Endothelial cell of umbilical vein (primary cell): Measurements from ENCODE around the gene C22orf39. TPM values are rescaled to one million over a fixed set of nuclear protein-coding genes. Genes with fewer than 3 reads are reported as not detected.

Source experiments
- BruUV-seq: library from RNA; stranded (reverse); fragments of 400-500 nt; replicated peaks from 2 replicates; lab custom pipeline; 2021; lab: Mats Ljungman, UMichigan
- CTCF ChIA-PET: fragments of 300-600, 350-600 bp; sonication (Branson Sonifier 250); formaldehyde crosslinking; loops from one replicate; lab custom pipeline; 2021; ENCODE audit warnings: antibody characterized with exemption, inconsistent platforms; lab: Charles Lee
- POLR2A ChIA-PET: fragments of 300-600, 350-600 bp; sonication (Branson Sonifier 250); formaldehyde crosslinking; loops from one replicate; lab custom pipeline; 2021; ENCODE audit warnings: antibody characterized with exemption, inconsistent platforms; lab: Charles Lee
- DNase-seq: peaks from one replicate; pipeline ENCODE4 v3.0.0-alpha.2; 2011; ENCODE audit warnings: low read depth, low spot score
- FAIRE-seq: peaks from 2 replicates; lab custom pipeline; 2011; peaks lifted over from hg19 to GRCh38; lab: Jason Lieb, UNC
- H2AFZ ChIP-seq: 2 replicates; pipeline ENCODE4 v1.6.0; 2012; ENCODE audit warnings: low read depth, low read length, control low read depth, inconsistent platforms
- H3K27ac ChIP-seq: 2 replicates; pipeline ENCODE4 v1.5.1; 2011; ENCODE audit warnings: low read depth, mild to moderate bottlenecking, control low read depth, low read length, moderate library complexity; ENCODE audit not compliant: insufficient read depth
- H3K27me3 ChIP-seq, 2 experiments: 2 replicates each; pipeline versions ENCODE4 v1.6.0 to v1.6.1; 2011; ENCODE audit warnings: low read length in 2 of 2, mixed read lengths in 1 of 2; ENCODE audit not compliant: control insufficient read depth in 2 of 2, insufficient read depth in 2 of 2
- H3K36me3 ChIP-seq, 2 experiments: 2 replicates in 1 of 2; 3 replicates in 1 of 2; pipeline ENCODE4 v1.5.1; 2011; ENCODE audit warnings: low read length in 2 of 2, mild to moderate bottlenecking in 1 of 2, moderate library complexity in 1 of 2; ENCODE audit not compliant: control insufficient read depth in 2 of 2, insufficient read depth in 2 of 2; ENCODE audit errors: extremely low read depth in 1 of 2
- H3K4me1 ChIP-seq: 3 replicates; pipeline ENCODE4 v1.5.1; 2011; ENCODE audit warnings: mild to moderate bottlenecking, low read length; ENCODE audit not compliant: control insufficient read depth, insufficient read depth; ENCODE audit errors: extremely low read depth
- H3K4me2 ChIP-seq: 2 replicates; pipeline ENCODE4 v1.6.1; 2011; ENCODE audit warnings: low read length, control low read depth, mixed read lengths; ENCODE audit not compliant: insufficient read depth
- H3K4me3 ChIP-seq, 3 experiments: fragments of 200-600 bp in 1 of 3; sonication (generic), shearing (Covaris generic) in 1 of 3; replicated peaks in 1 of 3; 2 replicates each; pipeline ENCODE4 v1.5.1; 2011 to 2016; ENCODE audit warnings: control low read depth in 3 of 3, low read length in 3 of 3, mild to moderate bottlenecking in 2 of 3, inconsistent platforms in 1 of 3, low read depth in 1 of 3, moderate library complexity in 1 of 3; ENCODE audit not compliant: insufficient read depth in 1 of 3
- H3K79me2 ChIP-seq: 2 replicates; pipeline ENCODE4 v1.6.0; 2012; ENCODE audit warnings: low read length, inconsistent platforms; ENCODE audit not compliant: control insufficient read depth, insufficient read depth
- H3K9ac ChIP-seq: replicated peaks from 2 replicates; pipeline ENCODE3; 2011; ENCODE audit warnings: low read length, control low read depth; ENCODE audit not compliant: insufficient read depth; ENCODE audit errors: extremely low read depth
- H3K9me1 ChIP-seq: replicated peaks from 3 replicates; pipeline ENCODE4 v1.6.0; 2011; ENCODE audit warnings: mild to moderate bottlenecking, low read length; ENCODE audit not compliant: control insufficient read depth, insufficient read depth; ENCODE audit errors: extremely low read depth
- H3K9me3 ChIP-seq: replicated peaks from 2 replicates; pipeline ENCODE4 v1.5.1; 2012; ENCODE audit warnings: low read length, inconsistent platforms; ENCODE audit not compliant: control insufficient read depth, insufficient read depth
- H4K20me1 ChIP-seq: replicated peaks from 2 replicates; pipeline ENCODE3; 2011; ENCODE audit warnings: mild to moderate bottlenecking, low read length; ENCODE audit not compliant: control insufficient read depth, insufficient read depth; ENCODE audit errors: extremely low read depth
- EZH2 ChIP-seq: IDR thresholded peaks from 2 replicates; pipeline ENCODE4 v1.6.1; 2012; ENCODE audit warnings: borderline replicate concordance, low read depth, mild to moderate bottlenecking, moderate library complexity, low read length, inconsistent platforms; ENCODE audit not compliant: severe bottlenecking
- FOS ChIP-seq: IDR thresholded peaks from 2 replicates; pipeline ENCODE4 v1.6.1; 2011; ENCODE audit warnings: mild to moderate bottlenecking, low read length, moderate library complexity, borderline replicate concordance; ENCODE audit not compliant: insufficient read depth
- GATA2 ChIP-seq: IDR thresholded peaks from 2 replicates; pipeline ENCODE4 v1.7.0; 2011; ENCODE audit warnings: low read depth, mild to moderate bottlenecking, moderate library complexity, mixed read lengths, low read length; ENCODE audit not compliant: insufficient read length, insufficient read depth
- JUN ChIP-seq: IDR thresholded peaks from 2 replicates; pipeline ENCODE4 v1.6.1; 2011; ENCODE audit warnings: borderline replicate concordance, low read depth; ENCODE audit not compliant: insufficient read length, insufficient read depth
- MYC ChIP-seq: IDR thresholded peaks from one replicate; pipeline ENCODE4 v1.6.1; 2011; ENCODE audit warnings: mild to moderate bottlenecking, low read depth, low read length
- POLR2A ChIP-seq: IDR thresholded peaks from 2 replicates; pipeline ENCODE4 v1.6.1; 2012; ENCODE audit warnings: low read depth, mild to moderate bottlenecking, control low read depth, low read length
- POLR2AphosphoS5 ChIP-seq: IDR thresholded peaks from 2 replicates; pipeline ENCODE4 v1.6.1; 2012; ENCODE audit warnings: low read depth, mild to moderate bottlenecking, control low read depth, low read length, moderate library complexity; ENCODE audit not compliant: insufficient read depth
- dilution Hi-C: fragments of 300-500 bp; cut with MboI; formaldehyde crosslinking; loops from one replicate; pipeline ENCODE4 v1.15.0; 2019; ENCODE audit warnings: low sequenced_read_pairs; ENCODE audit not compliant: extremely low pct_ligation_motif_present
- intact Hi-C: fragments of 100-400 bp; cut with micrococcal nuclease; formaldehyde crosslinking; loops from one replicate; pipeline ENCODE4 v1.10.0; 2022
- polyA plus RNA-seq, 4 experiments: library from polyadenylated mRNA; depleted of rRNA in 3 of 4; stranded (reverse) in 3 of 4; unstranded in 1 of 4; fragments of >200 nt; gene quantifications; 2 replicates each; pipeline versions ENCODE4 v1.2.1 to v1.2.3, GENCODE V29; 2011 to 2012; ENCODE audit warnings: missing spikeins in 1 of 4
- total RNA-seq: library from RNA; stranded (reverse); gene quantifications from 2 replicates; pipeline ENCODE4 v1.2.3, GENCODE V29; 2021
- TF ChIP-seq, protein P1 (sequence below): IDR thresholded peaks from 2 replicates; pipeline ENCODE4 v1.6.1; 2011; ENCODE audit not compliant: insufficient read depth, insufficient read length
- TF ChIP-seq, protein P2 (sequence below), 2 donors: IDR thresholded peaks; 1 replicate in 1 of 2; 2 replicates in 1 of 2; pipeline ENCODE4 v1.5.1; 2011; ENCODE audit warnings: low read length in 2 of 2, mild to moderate bottlenecking in 2 of 2, moderate library complexity in 2 of 2, control low read depth in 1 of 2, inconsistent platforms in 1 of 2, low read depth in 1 of 2; ENCODE audit not compliant: insufficient read depth in 1 of 2; ENCODE audit errors: extremely low read depth in 1 of 2

Gene C22orf39
- total and polyA plus RNA-seq, 2 donors (not counting 3 experiments of a cell fraction or from before 2014, with no cell fraction given): 26.1 to 28.0 TPM

DNA sequence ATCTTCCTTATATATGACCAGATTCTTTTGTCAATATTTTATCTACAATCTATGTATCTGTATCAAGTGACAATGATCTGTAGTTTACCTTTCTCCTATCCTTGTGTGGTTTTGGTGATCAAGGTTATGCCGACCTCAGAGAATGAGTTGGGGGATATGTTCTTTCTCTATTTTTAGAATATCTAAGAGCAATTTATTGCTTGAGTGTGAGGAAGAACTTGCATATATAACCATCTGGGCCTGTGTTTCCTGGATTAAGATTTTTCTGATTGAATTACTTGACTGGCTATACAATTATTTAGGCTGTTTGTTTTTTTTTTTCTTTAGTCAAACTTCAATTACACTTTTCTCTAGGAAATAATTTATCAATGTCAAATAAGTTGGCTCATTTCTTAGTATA lies 14.0 kb upstream of the C22orf39 start:
- DNase-seq (no peak), FAIRE-seq (no peak)
- dilution Hi-C loops: no loop called here
- Histone ChIP-seq H3K4me1 (no peaks in the 10 kb centered on the region), H3K79me2 (no peaks in the 10 kb centered on the region), H3K4me2 (no peak overlapping the region), H4K20me1 (no peaks in the 10 kb centered on the region), H3K9me3 (no peaks in the 10 kb centered on the region), H3K36me3 (peaks cover 17 to 34% of the 10 kb centered on the region in 2 experiments), H3K4me3 (no peak overlapping the region), H3K9ac (no peak overlapping the region), H3K27me3 (no peaks in the 10 kb centered on the region), H2AFZ (no peak overlapping the region), H3K9me1 (no peaks in the 10 kb centered on the region), H3K27ac (no peak overlapping the region)
- ChIA-PET CTCF (interaction anchor here (1.9 to 2.5 kb wide), 2 partner anchors 12 to 169 kb away, joined by 7 to 13 read pairs; no protein-coding TSS in a partner anchor), POLR2A (interaction anchor here (0.6 kb wide), 1 partner anchor 155 kb away, joined by 4 read pairs; no protein-coding TSS in a partner anchor)
- no TSS peak for BruUV-seq
- TF ChIP-seq POLR2A: no peak
- intact Hi-C loops: no loop called here

DNA sequence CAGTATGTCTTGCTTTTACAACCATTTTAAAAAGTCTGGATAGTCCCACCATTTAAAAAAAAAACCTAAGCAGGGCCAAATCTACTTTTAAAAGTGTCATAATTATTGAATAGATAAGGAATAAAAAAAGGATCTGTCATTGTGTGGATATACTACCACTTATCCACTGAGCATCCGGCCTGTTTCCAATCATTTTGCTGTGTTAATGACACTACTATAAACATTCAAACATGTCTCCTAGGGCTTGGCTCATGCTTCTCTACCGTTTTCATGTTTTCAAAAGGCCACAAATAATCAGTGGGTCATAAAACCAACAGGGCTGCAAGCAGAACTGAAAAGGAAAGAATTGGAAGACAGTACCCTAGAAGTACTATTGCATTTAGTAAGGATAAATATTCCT lies 12.5 kb upstream of the C22orf39 start:
- no peak overlapping the region for H2AFZ ChIP-seq
- ChIA-PET POLR2A (no interaction called here), CTCF (no interaction called here)
- no peaks in the 10 kb centered on the region for H3K27me3 ChIP-seq
- intact Hi-C loops (no loop called here), dilution Hi-C loops (no loop called here)
- FAIRE-seq: no peak
- BruUV-seq: no TSS peak
- H3K27ac ChIP-seq: no peak overlapping the region
- no peaks in the 10 kb centered on the region for H4K20me1 ChIP-seq
- H3K4me3 ChIP-seq: no peak overlapping the region
- H3K4me1 ChIP-seq: peaks cover 12% of the 10 kb centered on the region
- TF ChIP-seq EZH2 (no peak), MYC (no peak), GATA2 (no peak), POLR2AphosphoS5 (no peak), POLR2A (no peak), FOS (no peak), JUN (no peak)
- TF ChIP-seq, protein P1, sequence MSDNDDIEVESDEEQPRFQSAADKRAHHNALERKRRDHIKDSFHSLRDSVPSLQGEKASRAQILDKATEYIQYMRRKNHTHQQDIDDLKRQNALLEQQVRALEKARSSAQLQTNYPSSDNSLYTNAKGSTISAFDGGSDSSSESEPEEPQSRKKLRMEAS: no peak
- TF ChIP-seq, protein P2, sequence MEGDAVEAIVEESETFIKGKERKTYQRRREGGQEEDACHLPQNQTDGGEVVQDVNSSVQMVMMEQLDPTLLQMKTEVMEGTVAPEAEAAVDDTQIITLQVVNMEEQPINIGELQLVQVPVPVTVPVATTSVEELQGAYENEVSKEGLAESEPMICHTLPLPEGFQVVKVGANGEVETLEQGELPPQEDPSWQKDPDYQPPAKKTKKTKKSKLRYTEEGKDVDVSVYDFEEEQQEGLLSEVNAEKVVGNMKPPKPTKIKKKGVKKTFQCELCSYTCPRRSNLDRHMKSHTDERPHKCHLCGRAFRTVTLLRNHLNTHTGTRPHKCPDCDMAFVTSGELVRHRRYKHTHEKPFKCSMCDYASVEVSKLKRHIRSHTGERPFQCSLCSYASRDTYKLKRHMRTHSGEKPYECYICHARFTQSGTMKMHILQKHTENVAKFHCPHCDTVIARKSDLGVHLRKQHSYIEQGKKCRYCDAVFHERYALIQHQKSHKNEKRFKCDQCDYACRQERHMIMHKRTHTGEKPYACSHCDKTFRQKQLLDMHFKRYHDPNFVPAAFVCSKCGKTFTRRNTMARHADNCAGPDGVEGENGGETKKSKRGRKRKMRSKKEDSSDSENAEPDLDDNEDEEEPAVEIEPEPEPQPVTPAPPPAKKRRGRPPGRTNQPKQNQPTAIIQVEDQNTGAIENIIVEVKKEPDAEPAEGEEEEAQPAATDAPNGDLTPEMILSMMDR (IDR thresholded peaks at IDR 0.05; ENCODE audit: extremely low read depth in 1 of 2, insufficient read depth in 1 of 2, low read depth in 1 of 2, low read length in 2 of 2): no peak
- no peaks in the 10 kb centered on the region for H3K79me2 ChIP-seq
- no peaks in the 10 kb centered on the region for H3K9me1 ChIP-seq
- H3K9ac ChIP-seq: no peak overlapping the region
- no peak for DNase-seq
- no peak overlapping the region for H3K4me2 ChIP-seq
- H3K36me3 ChIP-seq: peaks cover 11 to 39% of the 10 kb centered on the region in 2 experiments
- no peaks in the 10 kb centered on the region for H3K9me3 ChIP-seq
